AG09309 (cell line): ENCODE data around the gene TMEM62.

ENCODE experiments used
- DNase-seq: peaks from one replicate; pipeline ENCODE4 v3.0.0-alpha.2; 2010; ENCODE audit warnings: low read depth
- H3K4me3 ChIP-seq: 2 replicates; pipeline ENCODE4 v1.5.1; 2011; ENCODE audit warnings: mild to moderate bottlenecking, low read depth, low read length, moderate library complexity; ENCODE audit not compliant: control insufficient read depth
- CTCF ChIP-seq: IDR thresholded peaks from 2 replicates; pipeline ENCODE4 v1.5.1; 2011; ENCODE audit warnings: mild to moderate bottlenecking, low read depth, low read length, inconsistent platforms; ENCODE audit not compliant: insufficient read depth, control insufficient read depth; ENCODE audit errors: missing control alignments

The TMEM62 gene

GRCh38 chr15:43186003-43186353 lies 52.6 kb downstream of the TMEM62 start:
- no peak for DNase-seq
- TF ChIP-seq CTCF = no peak
- H3K4me3 ChIP-seq = peak overlapping the region; percentile 79

DNA sequence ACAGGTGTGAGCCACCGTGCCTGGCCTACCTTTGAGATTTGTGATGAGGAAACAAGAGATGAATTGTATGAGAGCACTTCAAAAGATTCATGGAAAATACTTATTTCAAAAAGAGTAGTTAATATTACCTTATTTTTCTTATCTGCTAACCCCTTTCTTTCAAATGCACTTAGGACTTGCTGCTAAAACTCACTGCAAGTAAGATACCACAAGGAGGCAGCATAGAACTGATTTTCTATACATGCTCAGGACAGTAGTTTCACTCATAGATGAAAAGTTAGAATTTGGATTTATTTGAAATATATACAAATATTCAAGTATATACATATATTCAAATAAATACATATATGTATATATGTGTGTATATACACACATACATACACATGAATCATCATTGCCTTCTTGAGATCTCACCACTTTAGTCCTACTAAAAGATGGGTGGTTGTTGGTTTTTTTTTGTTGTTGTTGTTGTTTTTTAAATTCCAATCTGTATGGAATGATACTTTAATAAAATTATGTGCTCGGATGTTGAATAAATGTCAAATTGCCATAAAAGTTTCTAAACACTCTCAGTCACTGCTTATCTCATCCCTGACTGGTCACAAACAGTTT lies 54.3 kb downstream of the TMEM62 start:
- peak; percentile 46 for DNase-seq
- peak; percentile 62 for TF ChIP-seq CTCF
- no peak overlapping the region for H3K4me3 ChIP-seq

GRCh38 chr15:43189296-43189695 lies 55.9 kb downstream of the TMEM62 start:
- H3K4me3 ChIP-seq = no peak overlapping the region
- TF ChIP-seq CTCF = no peak
- no peak for DNase-seq

DNA sequence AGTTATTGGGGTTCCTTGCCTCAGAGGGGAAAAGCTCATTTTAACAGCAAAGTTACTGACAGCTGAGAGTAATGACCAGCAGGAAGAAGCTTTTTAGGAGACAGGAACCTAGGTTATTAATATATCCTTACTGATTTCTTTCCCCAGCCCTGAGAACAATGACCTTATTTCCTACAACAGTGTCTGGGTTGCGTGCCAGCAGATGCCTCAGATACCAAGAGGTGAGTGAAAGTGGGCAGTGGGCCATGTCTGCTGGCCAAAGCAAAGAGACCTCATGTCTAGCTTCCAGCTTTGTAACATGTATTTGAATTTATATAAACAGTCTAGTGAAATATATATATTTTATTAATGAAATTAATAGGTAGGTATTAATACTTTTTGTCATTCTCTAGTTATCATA lies 56.8 kb downstream of the TMEM62 start:
- no peak for DNase-seq
- no peak overlapping the region for H3K4me3 ChIP-seq

GRCh38 chr15:43193710-43194109 lies 60.3 kb downstream of the TMEM62 start:
- TF ChIP-seq CTCF = no peak
- DNase-seq = no peak
- no peak overlapping the region for H3K4me3 ChIP-seq

More for the DNA sequence above, 56.8 kb downstream of the TMEM62 start:
- TF ChIP-seq CTCF = no peak

GRCh38 chr15:43194795-43195194 lies 61.4 kb downstream of the TMEM62 start:
- no peak for DNase-seq
- no peak overlapping the region for H3K4me3 ChIP-seq
- TF ChIP-seq CTCF = no peak
